Fibroblast of pulmonary artery (primary cell): ENCODE results near the gene CORO2B.

Source experiments
- DNase-seq: peaks from one replicate; pipeline ENCODE4 v3.0.0-alpha.2; 2010; ENCODE audit warnings: low read depth
- H3K4me3 ChIP-seq: replicated peaks from 2 replicates; pipeline ENCODE4 v1.5.1; 2011; ENCODE audit warnings: low read depth, mild to moderate bottlenecking, control low read depth, low read length, moderate library complexity
- TF ChIP-seq, protein P1 (sequence below): IDR thresholded peaks from 2 replicates; pipeline ENCODE4 v1.5.1; 2011; ENCODE audit warnings: mild to moderate bottlenecking, control low read depth, low read length, inconsistent platforms; ENCODE audit errors: missing control alignments

Gene CORO2B

GRCh38 chr15:68653031-68653635, 74.3 kb downstream of the CORO2B start:
- no peak for DNase-seq
- no peak overlapping the region for H3K4me3 ChIP-seq

GRCh38 chr15:68653801-68654200, 75.0 kb downstream of the CORO2B start:
- H3K4me3 ChIP-seq: no peak overlapping the region
- TF ChIP-seq, protein P1, sequence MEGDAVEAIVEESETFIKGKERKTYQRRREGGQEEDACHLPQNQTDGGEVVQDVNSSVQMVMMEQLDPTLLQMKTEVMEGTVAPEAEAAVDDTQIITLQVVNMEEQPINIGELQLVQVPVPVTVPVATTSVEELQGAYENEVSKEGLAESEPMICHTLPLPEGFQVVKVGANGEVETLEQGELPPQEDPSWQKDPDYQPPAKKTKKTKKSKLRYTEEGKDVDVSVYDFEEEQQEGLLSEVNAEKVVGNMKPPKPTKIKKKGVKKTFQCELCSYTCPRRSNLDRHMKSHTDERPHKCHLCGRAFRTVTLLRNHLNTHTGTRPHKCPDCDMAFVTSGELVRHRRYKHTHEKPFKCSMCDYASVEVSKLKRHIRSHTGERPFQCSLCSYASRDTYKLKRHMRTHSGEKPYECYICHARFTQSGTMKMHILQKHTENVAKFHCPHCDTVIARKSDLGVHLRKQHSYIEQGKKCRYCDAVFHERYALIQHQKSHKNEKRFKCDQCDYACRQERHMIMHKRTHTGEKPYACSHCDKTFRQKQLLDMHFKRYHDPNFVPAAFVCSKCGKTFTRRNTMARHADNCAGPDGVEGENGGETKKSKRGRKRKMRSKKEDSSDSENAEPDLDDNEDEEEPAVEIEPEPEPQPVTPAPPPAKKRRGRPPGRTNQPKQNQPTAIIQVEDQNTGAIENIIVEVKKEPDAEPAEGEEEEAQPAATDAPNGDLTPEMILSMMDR: no peak
- DNase-seq: no peak

More at GRCh38 chr15:68653031-68653635, 74.3 kb downstream of the CORO2B start:
- TF ChIP-seq, protein P1: no peak

GRCh38 chr15:68654786-68655560, 76.2 kb downstream of the CORO2B start:
- H3K4me3 ChIP-seq: no peak overlapping the region
- TF ChIP-seq, protein P1: no peak

DNA sequence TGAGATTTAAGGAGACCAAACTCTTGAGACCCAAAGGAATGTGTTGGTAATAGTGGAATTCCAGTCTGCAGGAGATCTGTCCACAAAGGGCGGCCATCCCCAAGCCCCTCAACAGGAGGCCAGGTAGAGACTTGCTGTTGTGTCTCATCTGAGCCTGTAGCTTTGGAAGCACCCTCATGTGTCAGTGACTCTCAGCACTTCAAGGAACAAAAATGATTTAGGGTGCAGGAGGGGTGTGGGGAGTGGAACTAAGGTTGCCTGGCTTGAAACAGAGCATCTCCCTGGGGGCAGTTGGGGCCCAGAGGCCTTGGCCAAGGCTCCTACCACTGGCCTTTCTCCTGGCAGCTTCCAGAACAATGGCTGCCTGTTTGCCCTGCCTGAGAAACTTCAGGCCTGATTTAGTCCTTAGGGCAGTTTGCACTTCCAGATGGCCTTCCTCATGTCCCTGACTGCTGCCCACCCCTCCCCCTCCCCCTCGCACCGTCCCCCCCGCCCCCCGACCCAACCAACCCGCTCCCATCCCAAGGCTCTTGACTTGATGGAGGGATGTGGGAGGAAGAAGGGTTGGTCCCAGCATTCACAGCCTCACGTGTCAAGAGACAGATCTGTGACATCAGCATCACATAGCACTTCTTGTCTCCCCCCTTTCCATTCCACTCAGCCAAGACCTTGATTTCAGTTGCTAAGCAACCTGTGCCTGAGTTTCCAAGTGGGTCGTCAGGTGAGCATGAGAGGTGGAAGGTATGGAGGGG, 77.1 kb downstream of the CORO2B start:
- no peak overlapping the region for H3K4me3 ChIP-seq
- no peak for DNase-seq
- TF ChIP-seq, protein P1: no peak

More at GRCh38 chr15:68654786-68655560, 76.2 kb downstream of the CORO2B start:
- DNase-seq: no peak

DNA sequence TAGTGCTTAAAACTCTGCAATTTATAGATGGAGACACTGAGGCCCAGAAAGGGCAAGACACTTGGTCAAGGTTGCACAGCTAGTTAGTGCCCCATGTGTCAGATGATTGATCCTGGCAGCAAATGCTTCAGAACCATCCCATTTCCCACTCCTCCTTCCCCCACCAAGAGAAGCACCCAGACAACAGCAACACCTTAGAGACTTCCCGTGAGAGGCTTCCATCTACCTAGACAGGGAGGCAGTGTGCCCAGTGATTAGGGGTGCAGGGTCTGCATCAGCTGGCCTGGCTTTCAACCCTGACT, 77.6 kb downstream of the CORO2B start:
- no peak overlapping the region for H3K4me3 ChIP-seq
- no peak for DNase-seq
- TF ChIP-seq, protein P1: no peak

DNA sequence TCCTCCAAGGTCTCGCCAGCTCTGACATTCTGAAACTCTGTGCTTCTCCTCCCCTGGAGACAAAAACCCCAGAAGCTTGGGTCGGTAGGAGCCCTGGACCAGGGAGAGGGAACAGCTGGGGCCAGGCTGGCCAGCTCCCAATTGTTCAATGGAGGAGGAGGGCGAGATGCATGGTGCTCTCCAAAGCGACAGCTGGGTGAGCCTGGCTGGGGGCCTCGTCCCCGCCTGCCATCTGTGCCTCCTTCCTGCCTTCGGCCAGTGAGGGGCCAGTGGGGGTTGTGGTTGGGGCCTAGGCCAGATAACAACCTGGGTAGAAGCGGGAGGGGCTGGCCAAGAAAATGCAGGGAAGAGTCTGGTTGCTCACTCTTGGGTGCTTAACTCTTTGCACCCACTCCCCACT, 79.4 kb downstream of the CORO2B start:
- TF ChIP-seq, protein P1: no peak
- H3K4me3 ChIP-seq: no peak overlapping the region
- DNase-seq: no peak
